SH-SY5Y (cell line): ENCODE results near the gene CMTR2.

ENCODE experiments used
- GATA2 ChIP-seq: IDR thresholded peaks from 2 replicates; pipeline ENCODE4 v1.6.1; 2011; ENCODE audit warnings: mild to moderate bottlenecking, low read depth, low read length
- GATA3 ChIP-seq: IDR thresholded peaks from 2 replicates; pipeline ENCODE4 v1.6.1; 2011; ENCODE audit warnings: low read depth, mild to moderate bottlenecking, low read length, moderate library complexity

GRCh38 chr16:71288890-71289731 is at the start of gene CMTR2:
- TF ChIP-seq GATA2 (no peak), GATA3 (no peak)
